WTC11 (cell line): ENCODE results near the gene MTERF4.
"Not testable (repeated sequence)": the region's sequence is repeated elsewhere in the genome, so short reads cannot be mapped to it uniquely, and the experiment has no call there.

Source experiments
- E2F1 ChIP-seq: sonication (generic); formaldehyde crosslinking; IDR thresholded peaks from 2 replicates; pipeline ENCODE4 v1.8.0; 2022; ENCODE audit warnings: mild to moderate bottlenecking, missing genetic modification reagents
- ZNF532 ChIP-seq: fragments of 250-450 bp; sonication (Bioruptor Pico); IDR thresholded peaks from 2 replicates; pipeline ENCODE4 v1.9.0; 2021; ENCODE audit warnings: mild to moderate bottlenecking, borderline replicate concordance
- TF ChIP-seq, protein P1 (sequence below): fragments of 200-600 bp; IDR thresholded peaks from 2 replicates; pipeline ENCODE4 v1.8.0; 2022; ENCODE audit warnings: antibody characterized with exemption
- TF ChIP-seq, protein P2 (sequence below): sonication (generic); formaldehyde crosslinking; IDR thresholded peaks from 2 replicates; pipeline ENCODE4 v1.8.0; 2022; ENCODE audit warnings: mild to moderate bottlenecking, missing genetic modification reagents

DNA sequence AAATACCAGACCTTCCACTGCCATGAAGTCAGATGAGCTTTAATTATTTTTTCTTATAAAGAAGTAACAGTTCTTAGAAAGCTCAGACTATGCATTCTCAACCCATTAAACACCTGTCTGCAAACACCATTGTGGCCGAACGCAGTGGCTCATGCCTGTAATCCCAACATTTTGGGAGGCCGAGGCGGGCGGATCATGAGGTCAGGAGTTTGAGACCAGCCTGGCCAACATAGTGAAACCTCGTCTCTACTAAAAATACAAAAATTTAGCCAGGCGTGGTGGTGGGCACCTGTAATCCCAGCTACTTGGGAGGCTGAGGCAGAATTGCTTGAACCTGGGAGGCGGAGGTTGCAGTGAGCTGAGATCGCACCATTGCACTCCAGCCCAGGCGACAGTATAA, 2.5 kb upstream of the MTERF4 start:
- TF ChIP-seq, protein P1, sequence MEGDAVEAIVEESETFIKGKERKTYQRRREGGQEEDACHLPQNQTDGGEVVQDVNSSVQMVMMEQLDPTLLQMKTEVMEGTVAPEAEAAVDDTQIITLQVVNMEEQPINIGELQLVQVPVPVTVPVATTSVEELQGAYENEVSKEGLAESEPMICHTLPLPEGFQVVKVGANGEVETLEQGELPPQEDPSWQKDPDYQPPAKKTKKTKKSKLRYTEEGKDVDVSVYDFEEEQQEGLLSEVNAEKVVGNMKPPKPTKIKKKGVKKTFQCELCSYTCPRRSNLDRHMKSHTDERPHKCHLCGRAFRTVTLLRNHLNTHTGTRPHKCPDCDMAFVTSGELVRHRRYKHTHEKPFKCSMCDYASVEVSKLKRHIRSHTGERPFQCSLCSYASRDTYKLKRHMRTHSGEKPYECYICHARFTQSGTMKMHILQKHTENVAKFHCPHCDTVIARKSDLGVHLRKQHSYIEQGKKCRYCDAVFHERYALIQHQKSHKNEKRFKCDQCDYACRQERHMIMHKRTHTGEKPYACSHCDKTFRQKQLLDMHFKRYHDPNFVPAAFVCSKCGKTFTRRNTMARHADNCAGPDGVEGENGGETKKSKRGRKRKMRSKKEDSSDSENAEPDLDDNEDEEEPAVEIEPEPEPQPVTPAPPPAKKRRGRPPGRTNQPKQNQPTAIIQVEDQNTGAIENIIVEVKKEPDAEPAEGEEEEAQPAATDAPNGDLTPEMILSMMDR = not testable (repeated sequence)
- TF ChIP-seq, protein P2, sequence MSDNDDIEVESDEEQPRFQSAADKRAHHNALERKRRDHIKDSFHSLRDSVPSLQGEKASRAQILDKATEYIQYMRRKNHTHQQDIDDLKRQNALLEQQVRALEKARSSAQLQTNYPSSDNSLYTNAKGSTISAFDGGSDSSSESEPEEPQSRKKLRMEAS (CRISPR knock-in tag) = not testable (repeated sequence)
- not testable (repeated sequence) for TF ChIP-seq E2F1, ZNF532 (CRISPR knock-in tag)
